GM18519 (cell line): ENCODE data around the gene FXR2.
"Not testable (repeated sequence)": the region's sequence is repeated elsewhere in the genome, so short reads cannot be mapped to it uniquely, and the experiment has no call there.

Source experiments
- ATAC-seq: cut with Tn5 transposase; IDR thresholded peaks from one replicate; pipeline ENCODE4 v1.9.1; 2021; ENCODE audit warnings: mild to moderate bottlenecking, moderate library complexity; ENCODE audit not compliant: unreplicated experiment, low FRiP score

FXR2 gene

DNA sequence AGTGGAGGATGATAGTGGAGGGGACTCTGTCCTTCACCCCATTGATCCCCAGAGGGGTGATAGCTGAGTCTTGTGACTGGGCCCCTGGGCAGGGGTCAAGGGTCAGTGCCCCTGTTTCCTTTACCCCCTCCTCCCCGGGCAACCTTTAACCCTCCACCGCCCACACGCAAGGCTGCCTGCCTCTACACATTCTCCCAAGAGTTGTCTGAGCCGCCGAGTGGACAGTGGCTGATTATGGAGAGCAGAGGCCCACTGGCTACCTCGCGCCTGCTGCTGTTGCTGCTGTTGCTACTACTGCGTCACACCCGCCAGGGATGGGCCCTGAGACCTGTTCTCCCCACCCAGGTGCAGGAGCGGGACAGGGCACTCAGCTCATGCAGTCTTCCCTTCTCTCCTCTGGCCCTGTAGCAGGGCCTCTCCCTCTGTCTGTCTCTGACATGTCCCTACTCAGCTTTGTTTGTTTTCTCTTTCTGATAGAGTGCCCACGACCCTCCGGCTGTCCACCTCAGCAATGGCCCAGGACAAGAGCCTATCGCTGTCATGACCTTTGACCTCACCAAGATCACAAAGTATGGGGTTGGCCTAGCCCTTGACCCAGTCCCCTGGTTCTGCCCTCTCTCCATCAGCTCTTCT is 15.4 kb upstream of the FXR2 start, which contains the start of gene SHBG:
Gene SHBG (plus strand): TSS at position 197 of the 633 bp plus-strand sequence. CDS start 38 bp downstream, at position 235.
- no peak for ATAC-seq

DNA sequence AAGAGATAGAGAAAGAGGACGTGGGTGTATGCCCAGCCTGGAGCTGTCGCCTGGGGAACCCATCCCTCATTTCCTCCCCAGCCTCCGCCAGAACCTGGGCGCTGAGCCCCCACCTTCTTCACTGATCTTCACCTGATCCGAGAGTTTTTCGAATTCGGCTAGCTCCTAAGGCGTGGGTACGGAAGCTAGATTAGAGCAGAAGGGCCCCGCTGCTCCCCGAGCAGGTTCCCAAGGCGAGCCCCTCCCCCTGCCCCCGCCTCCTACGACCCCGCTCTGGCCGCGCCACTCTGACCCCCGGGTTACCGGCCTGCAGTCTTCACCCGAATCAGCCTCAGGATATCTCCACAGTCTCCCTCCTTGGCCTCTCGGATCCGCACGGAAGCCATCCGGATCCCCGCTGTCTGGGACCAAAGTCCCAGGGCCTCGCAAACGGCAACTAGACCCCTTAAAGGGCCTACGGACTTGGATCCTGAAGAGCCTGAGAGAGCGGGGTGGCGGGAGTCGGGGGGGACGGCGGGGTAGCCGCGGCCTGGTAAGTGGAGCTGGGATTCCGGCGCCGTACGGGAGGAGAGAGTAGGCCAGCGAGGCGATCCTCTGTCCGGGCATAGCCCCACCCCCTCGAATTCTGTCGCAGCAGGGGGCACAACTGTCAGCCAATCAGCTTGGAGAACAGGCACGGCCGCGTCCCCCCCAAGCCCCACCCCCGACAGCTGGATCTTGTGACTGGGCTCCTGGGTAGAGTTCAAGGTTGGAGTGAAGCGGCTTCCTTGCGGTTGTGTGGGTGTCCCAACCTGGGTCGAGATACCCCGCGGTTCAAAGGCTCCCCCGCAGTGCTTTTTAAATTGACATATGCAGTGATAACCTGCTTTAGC is 12.8 kb upstream of the FXR2 start, which contains the start of gene SAT2:
Gene SAT2 (minus strand): TSS at position 572 of the 872 bp plus-strand sequence. CDS start 186 bp downstream, at position 386.
- ATAC-seq, result no peak

DNA sequence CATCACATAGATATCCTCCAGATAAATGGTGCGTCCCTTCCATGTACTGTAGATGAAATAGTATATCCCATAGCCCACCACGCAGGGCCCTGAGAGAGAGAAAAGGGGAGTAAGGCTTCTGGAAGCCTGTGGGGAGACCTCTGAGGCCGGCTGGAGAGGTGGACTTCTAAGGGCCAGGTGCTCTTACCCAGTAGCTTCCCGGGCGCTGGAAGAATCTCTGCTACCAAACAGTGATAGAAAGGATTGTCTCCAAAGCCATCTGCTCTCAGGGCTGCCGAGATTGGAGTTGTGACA is 12.2 kb upstream of the FXR2 start:
- ATAC-seq, result no peak

DNA sequence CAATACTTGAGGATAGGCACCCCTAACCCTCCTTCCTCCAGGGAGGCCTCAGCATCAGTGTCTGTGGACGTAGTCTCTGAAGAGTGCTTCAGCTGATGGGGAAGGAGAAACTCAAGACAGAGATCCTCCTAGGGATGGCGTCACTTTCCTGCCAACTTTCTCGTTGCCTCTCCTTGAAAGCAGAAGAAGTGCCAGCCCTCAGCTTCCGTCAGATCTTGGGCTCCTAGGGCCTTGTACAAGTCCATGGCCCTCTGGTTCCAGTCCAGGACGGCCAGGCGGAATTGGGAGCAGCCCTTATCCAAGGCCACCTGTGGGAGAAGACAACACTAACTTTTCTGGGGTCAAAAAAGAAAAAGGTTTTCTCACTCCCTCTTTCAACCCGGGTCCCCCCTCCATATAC is 11.6 kb upstream of the FXR2 start:
- ATAC-seq, result no peak

DNA sequence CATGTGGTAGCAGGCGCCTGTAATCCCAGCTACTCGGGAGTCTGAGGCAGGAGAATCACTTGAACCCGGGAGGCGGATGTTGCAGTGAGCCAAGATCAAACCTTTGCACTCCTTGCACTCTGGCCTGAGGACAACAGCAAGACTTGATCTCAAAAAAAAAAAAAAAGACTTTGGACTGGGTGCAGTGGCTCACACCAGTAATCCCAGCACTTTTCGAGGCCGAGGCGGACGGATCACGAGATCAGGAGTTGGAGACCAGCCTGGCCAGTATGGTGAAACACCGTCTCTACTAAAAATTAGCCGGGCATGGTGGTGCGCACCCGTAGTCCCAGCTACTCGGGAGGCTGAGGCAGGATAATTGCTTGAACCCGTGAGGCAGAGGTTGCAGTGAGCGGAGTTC is 11.1 kb upstream of the FXR2 start:
- ATAC-seq, result not testable (repeated sequence)

DNA sequence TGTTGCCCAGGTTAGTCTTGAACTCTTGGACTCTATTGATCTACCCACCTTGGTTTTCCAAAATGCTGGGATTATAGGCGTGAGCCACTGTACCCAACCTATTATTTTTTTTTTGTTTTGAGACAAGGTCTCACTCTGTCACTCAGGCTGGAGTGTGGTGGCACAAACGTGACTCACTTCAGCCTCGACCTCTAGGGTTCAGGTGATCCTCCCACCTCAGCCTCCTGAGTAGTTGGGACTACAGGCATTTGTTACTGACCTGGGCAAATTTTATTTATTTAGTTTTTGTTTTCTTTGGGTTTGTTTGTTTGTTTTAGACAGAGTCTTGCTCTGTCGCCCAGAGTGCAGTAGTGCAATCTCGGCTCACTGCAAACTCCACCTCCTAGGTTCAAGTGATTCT is 9.0 kb upstream of the FXR2 start:
- ATAC-seq, result no peak

DNA sequence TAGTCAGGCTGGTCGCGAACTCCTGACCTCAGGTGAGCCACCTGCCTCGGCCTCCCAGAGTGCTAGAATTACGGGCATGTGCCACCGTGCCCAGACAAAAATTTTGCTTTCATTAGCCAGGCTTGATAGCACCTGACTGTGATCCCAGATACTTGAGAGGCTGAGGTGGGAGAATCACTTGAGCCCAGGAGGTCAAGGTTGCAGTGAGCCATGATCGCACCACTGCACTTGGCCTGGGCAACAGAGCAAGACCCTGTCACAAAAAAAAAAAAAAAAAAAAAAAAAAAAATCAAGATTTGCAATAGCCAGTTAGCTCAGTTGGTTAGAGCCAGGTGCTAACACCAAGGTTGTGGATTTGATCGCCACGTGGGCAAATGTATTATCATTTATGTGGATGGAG is 6.1 kb upstream of the FXR2 start:
- ATAC-seq, result no peak

DNA sequence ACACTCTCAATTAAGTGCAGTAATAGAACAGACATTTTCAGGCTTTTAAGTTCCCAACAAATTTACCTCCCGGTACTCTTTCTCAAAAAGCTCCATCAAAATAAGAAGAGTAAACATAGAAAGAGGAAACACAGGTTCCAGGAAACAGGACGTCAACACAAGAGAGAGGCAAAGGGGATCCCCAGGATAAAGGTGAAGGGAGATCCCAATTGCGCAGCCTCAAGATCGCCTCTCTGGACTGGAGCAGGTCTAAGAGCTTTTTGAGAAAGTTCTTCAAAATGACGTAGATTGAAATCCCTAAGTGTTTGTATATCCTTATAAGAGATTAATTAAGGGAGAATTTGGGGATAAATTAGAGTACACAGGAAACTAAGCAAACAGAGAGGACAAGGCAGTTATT is 3.9 kb upstream of the FXR2 start:
- no peak for ATAC-seq

DNA sequence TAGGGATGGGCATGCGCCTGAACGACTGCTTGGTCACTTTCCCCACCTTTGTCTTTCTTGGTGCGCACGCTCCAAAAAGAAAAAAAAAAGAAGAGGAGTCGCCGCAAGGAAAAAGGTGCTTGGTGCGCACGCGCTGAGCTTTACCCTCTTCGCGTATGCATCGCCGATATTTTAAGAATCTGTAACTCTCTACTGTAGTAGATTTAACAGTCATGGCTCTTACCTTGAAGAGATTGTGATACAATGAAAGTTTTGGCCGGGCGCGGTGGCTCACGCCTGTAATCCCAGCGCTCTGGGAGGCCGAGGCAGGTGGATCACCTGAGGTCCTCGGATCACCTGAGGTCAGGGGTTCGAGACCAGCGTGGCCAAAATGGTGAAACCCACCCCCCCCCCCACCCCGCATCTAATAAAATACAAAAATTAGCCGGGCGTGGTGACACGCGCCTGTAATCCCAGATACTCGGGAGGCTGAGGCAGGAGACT is 609 bp upstream of the FXR2 start:
- ATAC-seq, result no peak

DNA sequence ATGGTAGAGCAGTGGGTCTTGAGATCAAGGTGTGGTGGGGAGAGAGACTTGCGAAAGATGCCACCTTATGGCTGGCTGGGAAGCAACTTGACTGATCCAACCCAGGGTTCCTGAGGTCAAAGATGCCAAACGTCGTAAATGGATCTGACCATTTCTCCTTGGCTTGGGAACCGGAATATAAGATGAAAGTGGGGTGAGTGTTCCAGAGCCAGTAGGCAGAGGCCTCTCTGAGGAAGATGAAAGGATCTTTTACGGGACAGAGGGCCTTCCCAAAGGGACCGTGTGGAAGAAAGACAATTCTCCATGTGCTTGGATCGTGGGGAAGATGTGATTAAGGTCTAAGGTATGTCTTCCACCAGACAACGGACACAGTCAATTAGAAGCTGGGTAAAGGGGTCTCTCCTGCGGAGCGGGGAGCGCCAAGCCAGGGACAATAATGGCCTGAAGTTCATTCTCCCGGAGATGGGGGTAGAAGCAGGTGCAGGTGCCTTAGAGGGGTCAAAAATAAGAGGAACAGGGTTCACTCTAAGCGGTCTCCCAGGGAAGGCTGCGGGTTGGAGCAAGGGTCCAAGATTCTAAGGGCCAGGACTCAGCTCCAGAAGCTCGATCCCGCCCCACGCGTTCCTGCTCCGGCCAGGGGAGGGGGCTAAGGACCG is 800 bp downstream of the FXR2 start:
- no peak for ATAC-seq

DNA sequence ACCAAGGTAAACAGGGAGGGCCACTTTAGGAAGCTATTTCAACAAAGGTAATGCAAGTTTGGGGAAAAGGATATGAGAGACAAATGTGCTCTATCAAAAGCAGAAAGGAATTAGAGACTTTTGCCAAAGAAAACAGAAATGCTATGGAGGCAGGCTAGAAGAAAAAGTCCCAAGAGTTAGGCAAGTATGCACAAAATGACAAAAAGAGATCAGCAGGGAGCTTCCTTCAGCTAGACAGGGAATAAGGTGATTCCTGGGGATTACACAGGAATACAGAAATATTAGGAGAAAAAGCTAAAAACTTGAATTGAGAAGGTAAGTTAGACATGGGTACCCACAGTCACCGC is 2.4 kb downstream of the FXR2 start:
- no peak for ATAC-seq

DNA sequence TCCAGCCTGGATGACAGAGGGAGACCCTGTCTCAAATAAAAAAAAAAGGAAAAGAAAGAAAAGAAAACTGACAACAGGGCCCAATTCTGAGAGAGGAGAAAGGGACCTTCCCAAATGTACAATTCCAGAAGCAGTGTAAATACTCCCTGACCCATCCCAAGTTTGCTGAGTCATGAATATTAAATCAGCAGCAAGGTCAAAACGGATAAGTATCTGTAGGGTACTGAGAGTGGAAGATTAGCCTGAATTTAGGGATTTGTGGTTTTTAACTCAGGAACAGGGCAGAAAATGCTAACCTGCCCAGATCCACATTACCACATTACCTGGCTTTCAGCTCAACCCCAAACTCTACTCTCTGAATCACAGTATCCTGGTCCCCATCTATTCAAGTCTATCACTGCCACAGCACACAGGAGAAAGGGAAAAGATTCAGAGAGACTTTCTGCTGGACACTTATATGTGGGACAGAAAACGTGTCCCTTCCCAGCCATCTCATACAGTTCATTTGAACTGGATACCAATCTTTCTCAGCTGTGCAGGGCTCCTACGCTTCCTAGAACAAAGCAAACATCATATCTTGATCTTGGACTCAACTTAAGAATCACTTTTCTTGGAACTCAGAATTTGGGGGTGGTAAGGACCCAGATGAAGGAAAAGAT is 2.9 kb downstream of the FXR2 start:
- no peak for ATAC-seq

DNA sequence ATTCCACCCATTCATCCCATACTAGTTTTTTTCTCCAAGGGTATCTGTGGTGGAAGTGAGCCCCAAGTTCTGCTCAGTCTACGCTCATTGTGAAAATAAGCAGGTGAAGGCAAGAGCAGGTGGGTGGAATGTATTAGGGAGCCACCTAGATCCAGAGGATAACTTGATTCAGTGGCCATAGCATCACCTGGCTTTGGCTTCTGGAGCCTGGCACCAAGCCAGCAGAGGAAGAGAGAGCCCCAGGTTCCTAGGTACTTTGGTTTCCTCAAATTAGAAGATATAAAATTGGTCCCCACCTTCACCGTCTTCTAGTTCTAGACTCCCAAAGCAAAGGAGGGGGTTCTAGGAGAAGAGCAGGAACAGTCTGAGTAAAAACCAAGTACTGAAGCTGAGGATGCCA is 4.1 kb downstream of the FXR2 start:
- ATAC-seq, result no peak

DNA sequence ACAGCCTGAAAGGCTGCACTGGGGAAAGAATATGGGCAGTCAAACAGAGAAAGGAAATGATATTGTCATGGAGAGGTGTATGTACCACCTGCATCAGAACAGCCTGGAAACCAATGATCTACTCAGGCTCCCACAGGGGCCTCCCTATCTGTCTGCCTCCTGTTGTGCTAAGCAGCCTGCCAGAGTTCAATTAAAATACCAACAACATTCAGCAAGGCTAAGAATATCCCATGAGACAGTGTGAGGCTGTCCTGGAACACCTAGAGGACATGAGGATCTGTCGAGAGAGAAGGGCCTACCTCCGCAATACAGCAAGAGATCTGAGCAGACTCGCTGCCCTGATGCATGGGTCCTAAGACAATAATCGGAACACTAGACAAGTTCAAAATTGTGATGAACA is 8.4 kb downstream of the FXR2 start:
- no peak for ATAC-seq

DNA sequence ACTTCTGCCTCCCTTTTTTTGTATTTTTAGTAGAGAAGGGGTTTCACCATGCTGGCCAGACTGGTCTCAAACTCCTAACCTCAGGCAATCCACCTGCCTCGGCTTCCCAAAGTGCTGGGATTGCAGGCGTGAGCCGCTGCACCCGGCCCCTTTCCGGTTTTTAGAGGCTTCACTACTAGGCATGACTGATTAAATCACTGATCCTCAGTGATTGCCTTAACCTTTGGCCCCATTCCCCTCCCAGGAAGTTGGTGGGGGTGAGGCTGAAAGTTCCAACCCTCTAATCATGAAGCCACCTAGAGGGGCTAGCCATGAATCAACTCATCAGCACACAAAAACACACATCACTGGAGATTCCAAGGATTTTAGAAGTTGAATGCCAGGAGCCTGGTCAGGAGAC is 17.1 kb downstream of the FXR2 start:
- ATAC-seq, result not testable (repeated sequence)

DNA sequence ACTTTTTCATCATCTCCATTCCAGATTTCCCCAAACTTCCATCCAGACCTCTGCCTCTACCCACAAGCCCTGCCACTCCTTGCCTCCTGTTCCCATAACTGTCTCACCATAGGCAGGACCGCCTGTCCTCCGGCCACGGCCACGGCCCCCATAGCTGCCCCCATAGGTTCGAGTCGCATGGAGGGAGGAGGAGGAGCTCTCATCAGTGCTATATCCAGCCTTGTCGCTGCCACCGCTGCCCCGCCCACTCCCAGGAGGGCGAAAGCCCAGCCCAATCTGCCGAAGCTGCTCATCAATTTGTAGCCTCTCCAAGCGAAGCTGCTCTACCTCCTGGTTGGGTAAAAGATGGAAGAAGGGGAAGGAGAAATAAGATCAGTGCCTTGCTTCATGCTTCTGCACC is 21.4 kb downstream of the FXR2 start:
- no peak for ATAC-seq

DNA sequence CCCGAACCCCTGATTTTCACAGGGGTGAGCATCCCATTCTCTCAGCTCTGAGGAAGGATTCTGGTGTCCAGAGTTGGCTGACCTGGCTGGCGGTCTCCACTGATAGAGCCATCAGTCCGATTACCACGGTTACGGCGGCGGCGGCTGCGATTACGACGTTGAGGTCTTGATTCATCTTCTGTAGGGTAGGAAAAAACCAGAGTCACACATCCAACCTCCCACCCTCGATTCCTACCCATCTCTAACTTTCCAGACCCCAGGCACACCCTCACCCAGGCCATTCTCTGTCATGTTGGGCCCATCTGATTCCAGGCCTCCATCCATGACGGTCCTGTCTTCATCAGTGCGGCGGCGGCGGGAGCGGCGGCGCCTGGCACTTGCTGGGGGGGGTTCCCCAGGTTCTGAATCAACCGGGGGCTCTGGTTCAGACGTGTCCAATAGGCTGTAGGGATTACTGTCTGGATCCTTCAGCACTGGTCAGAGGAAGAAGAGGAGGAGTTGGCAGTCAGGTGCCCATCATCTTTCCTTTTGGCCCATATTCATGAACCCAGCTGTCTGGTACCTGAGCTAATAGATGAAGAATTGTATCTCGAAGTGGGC is 22.2 kb downstream of the FXR2 start:
- ATAC-seq, result no peak

DNA sequence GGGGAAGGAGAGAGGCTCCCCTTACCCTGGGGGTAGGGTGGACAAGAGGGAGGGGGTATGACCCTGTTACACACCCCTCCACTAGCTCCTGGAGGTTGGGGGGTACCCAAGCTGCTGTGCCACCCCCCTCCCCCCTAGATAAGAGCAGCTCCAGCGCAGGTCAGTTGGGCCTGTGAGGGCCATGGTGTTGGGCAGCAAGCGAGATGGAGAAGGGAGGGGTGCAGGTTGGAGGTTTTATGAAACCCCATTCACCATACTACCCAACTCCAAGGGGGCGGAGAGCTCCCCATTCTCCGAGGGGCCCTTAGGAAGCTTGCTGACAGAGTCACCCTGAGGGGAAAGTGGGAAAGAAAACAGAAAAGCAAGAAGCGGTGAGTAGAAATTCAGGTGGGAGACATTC is 23.1 kb downstream of the FXR2 start:
- ATAC-seq, result no peak

DNA sequence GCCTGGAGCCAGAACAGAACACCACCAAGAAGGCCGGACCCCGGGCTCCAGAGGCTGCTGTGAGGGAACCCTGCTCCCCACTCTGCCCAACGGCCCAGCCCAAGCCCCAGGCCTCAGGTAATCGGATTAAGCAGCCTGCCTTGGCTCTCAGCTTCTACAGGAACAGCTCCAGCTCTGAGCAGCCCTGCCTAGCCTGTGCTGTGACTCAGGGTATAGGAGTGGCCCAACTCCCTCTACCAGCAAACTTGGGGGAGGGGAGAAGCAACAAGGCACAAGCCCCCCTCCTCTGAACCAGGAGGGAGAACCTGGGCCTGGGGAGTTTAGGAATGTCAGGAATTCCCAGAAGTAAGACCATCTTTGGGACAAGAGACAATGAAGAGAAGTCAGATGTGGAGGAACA is 24.0 kb downstream of the FXR2 start:
- no peak for ATAC-seq

DNA sequence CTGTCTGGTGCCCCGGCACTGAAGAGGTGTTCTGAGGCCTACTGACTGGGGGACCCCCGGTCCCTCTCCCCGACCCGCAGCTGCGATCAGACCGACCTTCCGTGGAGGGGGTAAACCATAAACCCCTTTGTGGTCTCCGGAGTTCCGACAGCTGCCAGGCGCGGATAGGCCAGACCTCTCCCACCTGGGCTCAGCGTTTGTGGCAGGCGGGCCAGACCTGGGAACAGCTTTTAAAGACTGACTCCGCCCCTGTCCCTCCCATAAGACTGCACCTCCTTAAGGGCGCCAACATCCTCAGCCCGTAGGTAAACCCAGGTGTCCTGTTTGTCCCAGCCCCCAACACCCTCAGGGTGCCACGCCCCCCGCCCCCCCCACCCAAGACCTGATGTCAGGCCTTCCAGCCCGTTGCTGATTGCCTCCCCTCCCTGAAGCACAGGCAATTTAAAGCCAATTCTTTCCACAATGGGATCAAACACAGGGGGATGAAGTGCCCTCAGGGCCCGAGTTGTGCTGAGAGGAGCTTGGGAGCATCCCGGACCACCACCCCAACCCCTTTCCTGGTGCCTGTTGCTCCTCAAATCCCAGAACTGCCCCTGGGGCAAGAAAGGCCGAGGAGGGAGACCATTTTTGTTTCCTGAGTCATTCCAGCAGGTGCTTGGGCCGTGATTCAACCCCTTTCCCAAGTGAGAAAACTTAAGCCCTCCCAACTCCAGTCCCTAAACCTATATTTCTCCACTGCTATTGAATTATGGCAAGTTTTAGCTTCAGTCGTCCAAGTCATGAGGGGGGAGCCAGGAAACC is 24.6 kb downstream of the FXR2 start, which contains the start of gene SOX15:
Gene SOX15 (minus strand): TSS at position 204 of the 801 bp plus-strand sequence. CDS start 418 bp downstream, outside the sequence.
- ATAC-seq, result no peak
